ENCODE data around the gene OR10Z1.

Gene OR10Z1

GRCh38 chr1:158604968-158605367, at the start of gene OR10Z1:
Gene OR10Z1, plus strand, starts transcription at chr1:158605268. Its CDS starts 1,171 bp downstream, at chr1:158606439.
- no peak for DNase-seq (ENCODE audit: low read depth)

GRCh38 chr1:158559696-158560095, 45.4 kb upstream of the OR10Z1 start:
- no peak for DNase-seq (ENCODE audit: low read depth)

- no peak for DNase-seq (ENCODE audit: low read depth)
Observed at GRCh38 chr1:158563853-158564252, 41.2 kb upstream of the OR10Z1 start.

- no peak for DNase-seq (ENCODE audit: low read depth)
Observed at GRCh38 chr1:158564608-158565007, 40.5 kb upstream of the OR10Z1 start.

- no peak for DNase-seq (ENCODE audit: low read depth)
Observed at GRCh38 chr1:158570480-158570879, 34.6 kb upstream of the OR10Z1 start, which contains the start of gene OR6P1. Gene OR6P1, minus strand, starts transcription at chr1:158570580. Its CDS starts 6,976 bp downstream, at chr1:158563604.

GRCh38 chr1:158572226-158572625, 32.8 kb upstream of the OR10Z1 start:
- DNase-seq (ENCODE audit: low read depth), result no peak

- DNase-seq (ENCODE audit: low read depth), result no peak
Observed at GRCh38 chr1:158577561-158577960, 27.5 kb upstream of the OR10Z1 start.

- no peak for DNase-seq (ENCODE audit: low read depth)
Observed at GRCh38 chr1:158579733-158580132, 25.3 kb upstream of the OR10Z1 start, which contains the start of gene OR10X1. Gene OR10X1, minus strand, starts transcription at chr1:158579899. Its CDS starts 0 bp downstream, at chr1:158579899.

GRCh38 chr1:158583962-158584361, 21.1 kb upstream of the OR10Z1 start:
- DNase-seq (ENCODE audit: low read depth), result no peak

- no peak for DNase-seq (ENCODE audit: low read depth)
Observed at GRCh38 chr1:158586942-158587341, 18.1 kb upstream of the OR10Z1 start.

GRCh38 chr1:158600735-158601134, 4.3 kb upstream of the OR10Z1 start:
- no peak for DNase-seq (ENCODE audit: low read depth)

GRCh38 chr1:158607296-158607695, 2.2 kb downstream of the OR10Z1 start:
- DNase-seq (ENCODE audit: low read depth), result no peak

GRCh38 chr1:158611916-158612315, 6.8 kb downstream of the OR10Z1 start:
- DNase-seq (ENCODE audit: low read depth), result no peak

- DNase-seq (ENCODE audit: low read depth), result no peak
Observed at GRCh38 chr1:158613764-158614163, 8.7 kb downstream of the OR10Z1 start.

- DNase-seq (ENCODE audit: low read depth), result no peak
Observed at GRCh38 chr1:158638146-158638545, 33.1 kb downstream of the OR10Z1 start.

GRCh38 chr1:158638904-158639303, 33.8 kb downstream of the OR10Z1 start:
- DNase-seq (ENCODE audit: low read depth), result no peak

GRCh38 chr1:158644449-158644848, 39.4 kb downstream of the OR10Z1 start:
- DNase-seq (ENCODE audit: low read depth), result no peak

GRCh38 chr1:158646465-158646864, 41.4 kb downstream of the OR10Z1 start:
- DNase-seq (ENCODE audit: low read depth), result no peak

- no peak for DNase-seq (ENCODE audit: low read depth)
Observed at GRCh38 chr1:158649052-158649451, 44.0 kb downstream of the OR10Z1 start.

- no peak for DNase-seq (ENCODE audit: low read depth)
Observed at GRCh38 chr1:158652721-158653334, 47.8 kb downstream of the OR10Z1 start.

- no peak for DNase-seq (ENCODE audit: low read depth)
Observed at GRCh38 chr1:158654086-158654485, 49.0 kb downstream of the OR10Z1 start.

GRCh38 chr1:158654571-158654970, 49.5 kb downstream of the OR10Z1 start:
- no peak for DNase-seq (ENCODE audit: low read depth)
